NCI-H1105 treated with DMSO at 0.1 percent for 48 hours (cell line): ENCODE measurements around the gene NCCRP1.

Experiments used
- DNase-seq: peaks from one replicate; lab custom pipeline; 2025; lab: John Stamatoyannopoulos, UW

NCCRP1 gene

GRCh38 chr19:39165857-39166256 is 30.9 kb upstream of the NCCRP1 start:
- DNase-seq, result no peak

GRCh38 chr19:39166571-39167391 is 30.0 kb upstream of the NCCRP1 start:
- DNase-seq, result no peak

GRCh38 chr19:39167461-39168257 is 29.1 kb upstream of the NCCRP1 start:
- DNase-seq, result no peak

DNA sequence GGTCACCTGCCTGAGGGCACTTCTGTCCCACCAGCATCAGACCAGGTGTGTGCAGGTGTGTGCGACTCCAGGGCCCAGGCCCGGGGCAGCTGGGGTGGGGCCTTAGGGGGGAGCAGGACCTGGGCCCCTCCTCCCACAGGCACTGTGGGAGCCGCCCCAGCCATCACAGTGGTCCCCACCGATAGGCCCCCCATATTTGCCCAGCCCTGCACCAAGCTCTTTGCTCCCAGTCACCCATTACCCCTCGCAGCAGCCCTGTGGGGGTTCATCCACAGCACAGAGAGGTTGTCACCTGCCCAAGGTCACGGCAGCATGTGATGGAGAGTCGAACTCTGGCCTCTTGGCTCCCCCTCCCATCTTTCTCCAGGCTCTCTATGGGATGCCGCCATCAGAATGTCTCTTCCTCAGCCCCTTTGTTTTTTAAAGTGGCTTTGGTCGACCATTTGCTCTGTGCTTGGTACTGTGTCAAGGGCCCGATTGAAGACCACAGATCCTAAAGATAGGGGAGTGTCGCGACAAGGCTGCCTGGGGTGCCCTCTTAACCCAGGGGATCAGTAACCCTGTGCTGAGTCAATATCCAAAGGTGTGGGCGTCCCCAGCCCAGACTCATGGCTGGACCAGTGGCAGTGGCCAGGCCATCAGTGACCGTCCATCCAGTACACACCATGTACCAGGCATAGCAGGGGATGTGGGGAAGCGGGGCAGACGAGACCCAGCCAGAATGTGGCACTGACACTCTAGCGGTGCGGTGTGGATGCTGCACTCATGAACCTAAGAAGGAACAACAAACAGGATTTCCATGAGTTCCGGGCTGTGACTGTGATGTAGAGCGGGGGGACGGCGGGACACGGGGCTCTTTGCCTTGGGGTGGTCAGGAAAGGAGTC is 28.3 kb upstream of the NCCRP1 start:
- no peak for DNase-seq

DNA sequence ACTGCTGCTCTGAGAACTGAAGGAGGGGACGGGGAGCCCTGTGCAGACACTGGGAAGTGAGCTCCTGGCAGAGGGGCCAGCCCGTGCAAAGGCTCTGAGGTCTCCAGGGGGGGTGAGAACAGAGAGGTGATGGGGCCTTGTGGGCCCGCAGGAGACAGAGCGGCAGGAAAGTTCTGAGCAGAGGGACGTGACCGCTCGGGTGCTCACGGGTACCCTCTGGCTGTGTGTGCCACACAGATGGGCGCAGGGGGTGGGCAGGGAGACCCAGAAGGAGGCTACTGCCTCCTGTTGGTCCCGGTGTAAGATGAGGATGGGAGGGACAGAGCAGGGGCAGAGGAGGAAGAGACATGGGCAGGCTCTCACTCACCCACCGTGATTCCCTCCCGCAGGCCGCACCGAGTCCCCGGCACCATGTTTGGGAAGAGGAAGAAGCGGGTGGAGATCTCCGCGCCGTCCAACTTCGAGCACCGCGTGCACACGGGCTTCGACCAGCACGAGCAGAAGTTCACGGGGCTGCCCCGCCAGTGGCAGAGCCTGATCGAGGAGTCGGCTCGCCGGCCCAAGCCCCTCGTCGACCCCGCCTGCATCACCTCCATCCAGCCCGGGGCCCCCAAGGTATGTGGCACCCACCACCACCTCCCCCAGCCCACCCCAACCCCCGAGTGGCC is 27.5 kb upstream of the NCCRP1 start:
- no peak for DNase-seq

- DNase-seq, result no peak
These were observed 26.2 kb upstream of the NCCRP1 start for GRCh38 chr19:39170386-39171231.

GRCh38 chr19:39171479-39172465 is 25.0 kb upstream of the NCCRP1 start:
- DNase-seq, result no peak

GRCh38 chr19:39172700-39173501 is 23.9 kb upstream of the NCCRP1 start:
- no peak for DNase-seq

DNA sequence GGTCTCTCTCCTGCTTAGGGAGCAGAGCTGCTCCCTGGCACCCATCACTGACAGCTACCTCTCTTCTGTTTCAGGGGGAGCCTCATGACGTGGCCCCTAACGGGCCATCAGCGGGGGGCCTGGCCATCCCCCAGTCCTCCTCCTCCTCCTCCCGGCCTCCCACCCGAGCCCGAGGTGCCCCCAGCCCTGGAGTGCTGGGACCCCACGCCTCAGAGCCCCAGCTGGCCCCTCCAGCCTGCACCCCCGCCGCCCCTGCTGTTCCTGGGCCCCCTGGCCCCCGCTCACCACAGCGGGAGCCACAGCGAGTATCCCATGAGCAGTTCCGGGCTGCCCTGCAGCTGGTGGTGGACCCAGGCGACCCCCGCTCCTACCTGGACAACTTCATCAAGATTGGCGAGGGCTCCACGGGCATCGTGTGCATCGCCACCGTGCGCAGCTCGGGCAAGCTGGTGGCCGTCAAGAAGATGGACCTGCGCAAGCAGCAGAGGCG is 23.2 kb upstream of the NCCRP1 start:
- no peak for DNase-seq

GRCh38 chr19:39174142-39174541 is 22.6 kb upstream of the NCCRP1 start:
- DNase-seq, result no peak

DNA sequence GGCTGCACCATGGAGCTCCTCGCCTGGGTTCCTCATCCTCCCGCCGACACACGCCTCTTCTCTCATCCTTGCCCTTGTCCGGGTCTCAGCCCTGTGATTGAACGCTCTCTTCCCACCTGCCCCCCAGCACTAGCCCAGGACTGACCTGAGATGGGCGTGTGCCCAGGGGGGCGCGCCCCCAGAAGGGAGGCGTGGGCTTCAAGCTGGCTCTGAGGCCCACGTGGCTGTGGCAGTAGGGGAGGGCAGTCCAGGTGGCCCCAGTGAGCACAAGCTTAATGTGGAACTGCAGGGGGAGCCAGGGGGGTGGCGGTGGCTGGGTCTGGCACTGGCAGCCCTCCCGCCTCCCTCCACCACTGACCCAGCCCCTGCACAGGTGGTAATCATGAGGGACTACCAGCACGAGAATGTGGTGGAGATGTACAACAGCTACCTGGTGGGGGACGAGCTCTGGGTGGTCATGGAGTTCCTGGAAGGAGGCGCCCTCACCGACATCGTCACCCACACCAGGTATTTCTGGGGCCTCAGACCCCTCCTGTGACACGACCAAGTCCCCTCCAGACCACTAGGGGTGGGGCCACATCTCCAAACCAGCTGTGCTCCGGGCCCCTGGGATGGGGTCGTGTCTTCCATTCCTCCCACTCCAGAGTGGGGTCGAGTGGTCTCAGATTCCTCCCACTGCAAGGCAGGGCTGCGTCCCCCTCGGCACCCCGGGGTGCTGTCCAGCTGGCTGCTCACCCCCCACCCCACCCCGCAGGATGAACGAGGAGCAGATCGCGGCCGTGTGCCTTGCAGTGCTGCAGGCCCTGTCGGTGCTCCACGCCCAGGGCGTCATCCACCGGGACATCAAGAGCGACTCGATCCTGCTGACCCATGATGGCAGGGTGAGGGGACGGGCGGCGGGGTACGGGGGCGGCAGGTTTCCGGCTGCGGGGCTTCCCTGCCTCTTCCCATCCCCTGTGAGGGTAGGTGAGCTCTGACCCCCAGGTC is 21.9 kb upstream of the NCCRP1 start:
- DNase-seq, result no peak

- DNase-seq, result no peak
These were observed 21.2 kb upstream of the NCCRP1 start for GRCh38 chr19:39175564-39175963.

DNA sequence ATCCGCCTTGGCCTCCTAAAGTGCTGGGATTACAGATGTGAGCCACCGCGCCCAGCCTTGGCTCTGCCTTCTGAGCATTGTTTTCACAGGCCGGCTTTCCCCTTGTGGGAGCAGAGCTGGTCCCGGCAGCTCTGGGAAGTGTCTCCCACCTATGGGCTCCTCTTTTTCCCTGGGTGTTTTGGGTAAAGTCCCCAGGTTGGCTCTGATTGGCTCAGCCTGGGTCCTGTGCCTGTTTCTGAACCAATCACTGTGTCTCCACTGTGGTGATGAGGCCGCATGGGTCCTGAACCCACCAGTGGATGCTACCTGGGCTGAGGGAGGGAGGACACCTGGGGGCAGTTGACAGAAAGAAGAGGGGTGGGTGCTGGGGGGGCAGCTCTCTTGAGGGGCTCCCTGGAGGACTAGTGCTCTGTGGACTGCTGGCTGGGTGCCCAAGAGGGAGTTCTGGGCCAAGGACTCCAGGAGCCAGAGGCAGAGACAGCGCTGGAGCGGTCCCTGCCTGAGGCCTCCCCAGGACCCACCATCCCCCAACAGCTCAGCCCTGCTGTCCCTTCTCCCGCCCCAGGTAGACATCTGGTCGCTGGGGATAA is 19.6 kb upstream of the NCCRP1 start:
- DNase-seq, result no peak

- DNase-seq, result no peak
These were observed 19.0 kb upstream of the NCCRP1 start for GRCh38 chr19:39177736-39178135.

GRCh38 chr19:39178296-39179006 is 18.3 kb upstream of the NCCRP1 start:
- DNase-seq, result no peak

GRCh38 chr19:39179754-39180153 is 17.0 kb upstream of the NCCRP1 start:
- no peak for DNase-seq
